Measurements from ENCODE around the gene DUSP12. TPM values are rescaled to one million over a fixed set of nuclear protein-coding genes. Genes with fewer than 3 reads are reported as not detected.

DUSP12 gene
- total and polyA plus RNA-seq, 9 of the 15 experiments (the other 6 are each of a cell fraction or from before 2014, with no cell fraction given), result 10.4 to 81.4 (median 43.6) TPM

- TF ChIP-seq CTBP1 (IDR thresholded peaks at IDR 0.05; ENCODE audit: borderline replicate concordance) (peak; percentile 96; the same call in 1 of the 2 replicates), RERE (CRISPR knock-in tag; IDR thresholded peaks at IDR 0.05; ENCODE audit: borderline replicate concordance) (no peak), SMARCA5 (IDR thresholded peaks at IDR 0.05) (no peak), HEY1 (CRISPR knock-in tag; IDR thresholded peaks at IDR 0.05; ENCODE audit: borderline replicate concordance) (no peak), BMI1 (IDR thresholded peaks at IDR 0.05; ENCODE audit: low read length) (no peak), CBX3 (IDR thresholded peaks at IDR 0.05; ENCODE audit: borderline replicate concordance in 1 of 2, low read length in 2 of 2) (peak in 1 of 2 experiments; percentile 33; a peak in 1 of 3 replicates), ETV5 (CRISPR knock-in tag; IDR thresholded peaks at IDR 0.05; ENCODE audit: low read depth) (no peak), SRSF3 (IDR thresholded peaks at IDR 0.05; ENCODE audit: insufficient read depth, low read length) (no peak), FOXA3 (CRISPR knock-in tag; conservative IDR thresholded peaks at IDR 0.05 in 1 of 2, IDR thresholded peaks at IDR 0.05 in 1 of 2) (no peak), CXXC5 (CRISPR knock-in tag; IDR thresholded peaks at IDR 0.05) (peak; percentile 57), NCOA1 (IDR thresholded peaks at IDR 0.05; ENCODE audit: low read depth) (peak; percentile 74; the same call in 1 of the 2 replicates), ZNF318 (IDR thresholded peaks at IDR 0.05; ENCODE audit: borderline replicate concordance in 1 of 2, low read depth in 1 of 2) (peak in 1 of 2 experiments; percentile 44; a peak in 1 of 4 replicates), RBM17 (IDR thresholded peaks at IDR 0.05; ENCODE audit: borderline replicate concordance, low read depth, low read length) (no peak), RNF2 (IDR thresholded peaks at IDR 0.05) (peak; percentile 85; the same call in 1 of the 2 replicates)
Observed at GRCh38 chr1:161721738-161722343, 27.7 kb upstream of the DUSP12 start (continued).
